Measurements from ENCODE around the gene ATRX.
"Not testable (repeated sequence)": the region's sequence is repeated elsewhere in the genome, so short reads cannot be mapped to it uniquely, and the experiment has no call there.

ATRX gene

GRCh38 chrX:77785486-77786364 is at the start of gene ATRX:
Gene ATRX (minus strand): TSS chrX:77786216. CDS start chrX:77786001, 215 bp downstream.
- DNase-seq (ENCODE audit: low spot score): peak; percentile 89

GRCh38 chrX:77831544-77831943 is 45.5 kb upstream of the ATRX start:
- not testable (repeated sequence) for DNase-seq (ENCODE audit: low spot score)

DNA sequence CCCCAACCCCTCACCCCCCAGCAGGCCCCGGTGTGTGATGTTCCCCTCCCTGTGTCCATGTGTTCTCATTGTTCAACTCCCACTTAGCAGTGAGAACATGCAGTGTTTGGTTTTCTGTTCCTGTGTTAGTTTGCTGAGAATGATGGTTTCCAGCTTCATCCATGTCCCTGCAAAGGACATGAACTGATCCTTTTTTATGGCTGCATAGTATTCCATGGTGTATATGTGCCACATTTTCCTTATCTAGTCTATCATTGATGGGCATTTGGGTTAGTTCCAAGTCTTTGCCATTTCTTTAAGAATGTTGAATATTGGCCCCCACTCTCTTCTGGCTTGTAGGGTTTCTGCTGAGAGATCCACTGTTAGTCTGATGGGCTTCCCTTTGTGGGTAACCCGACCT is 36.0 kb upstream of the ATRX start:
- DNase-seq (ENCODE audit: low spot score): not testable (repeated sequence)

- DNase-seq (ENCODE audit: low spot score): no peak
Measured at GRCh38 chrX:77820091-77820727, 34.2 kb upstream of the ATRX start.

DNA sequence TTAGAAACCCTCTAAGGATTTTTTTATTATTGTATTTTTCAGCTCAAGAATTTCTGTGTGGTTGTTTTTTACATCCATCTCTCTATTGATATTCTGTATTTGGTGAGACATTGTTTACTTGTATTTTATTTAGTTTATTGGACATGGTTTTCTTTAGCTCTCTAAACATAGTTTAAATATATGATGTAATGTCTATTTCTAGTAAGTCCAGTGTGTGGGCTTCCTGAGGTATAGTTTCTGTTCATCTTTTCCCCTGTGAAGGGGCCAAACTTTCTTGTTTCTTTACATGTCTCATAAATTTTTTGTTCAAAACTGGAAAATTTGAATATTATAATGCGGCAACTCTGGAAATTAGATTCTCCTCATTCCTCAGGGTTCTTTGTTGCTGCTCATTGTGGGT is 28.2 kb upstream of the ATRX start:
- no peak for DNase-seq (ENCODE audit: low spot score)

DNA sequence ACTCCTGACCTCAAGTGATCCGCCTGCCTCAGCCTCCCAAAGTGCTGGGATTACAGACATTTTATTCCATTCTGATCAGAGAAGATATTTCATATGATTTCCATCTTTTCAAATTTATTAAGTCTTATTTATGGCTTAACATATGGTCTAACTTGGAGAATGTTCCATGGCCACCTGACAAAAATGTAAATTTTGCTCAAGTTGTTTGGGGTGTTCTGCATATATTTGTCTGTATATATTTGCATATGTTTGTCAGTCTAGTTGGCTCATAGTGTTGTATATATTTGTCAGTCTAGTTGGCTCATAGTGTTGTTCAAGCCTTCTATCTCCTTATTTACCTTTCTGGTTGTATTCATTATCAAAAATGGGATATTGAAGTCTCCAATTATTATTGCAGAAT is 16.2 kb upstream of the ATRX start:
- DNase-seq (ENCODE audit: low spot score): no peak

DNA sequence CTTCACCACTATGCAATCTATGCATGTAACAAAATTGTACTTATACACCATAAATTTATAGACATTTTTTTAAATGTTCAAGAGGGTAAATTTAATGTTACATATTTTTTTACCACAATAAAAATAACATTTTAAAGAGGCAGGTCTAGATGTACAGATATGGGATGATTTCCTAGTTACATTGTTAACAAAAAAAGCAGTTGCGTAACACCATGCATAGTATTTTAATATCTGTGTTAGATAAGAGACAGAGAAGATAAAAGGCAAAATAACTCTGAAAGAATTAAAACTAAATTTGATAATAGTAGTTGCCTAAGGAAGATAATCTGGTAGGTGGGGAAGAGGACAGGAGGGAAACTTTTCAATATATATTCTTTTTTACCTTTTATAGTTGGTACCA is 9.1 kb upstream of the ATRX start:
- no peak for DNase-seq (ENCODE audit: low spot score)

- DNase-seq (ENCODE audit: low spot score): no peak
Measured at GRCh38 chrX:77793946-77794345, 7.9 kb upstream of the ATRX start.

- DNase-seq (ENCODE audit: low spot score): no peak
Measured at GRCh38 chrX:77788050-77788449, 2.0 kb upstream of the ATRX start.

GRCh38 chrX:77786365-77786680 is 307 bp upstream of the ATRX start:
- no peak for DNase-seq (ENCODE audit: low spot score)

DNA sequence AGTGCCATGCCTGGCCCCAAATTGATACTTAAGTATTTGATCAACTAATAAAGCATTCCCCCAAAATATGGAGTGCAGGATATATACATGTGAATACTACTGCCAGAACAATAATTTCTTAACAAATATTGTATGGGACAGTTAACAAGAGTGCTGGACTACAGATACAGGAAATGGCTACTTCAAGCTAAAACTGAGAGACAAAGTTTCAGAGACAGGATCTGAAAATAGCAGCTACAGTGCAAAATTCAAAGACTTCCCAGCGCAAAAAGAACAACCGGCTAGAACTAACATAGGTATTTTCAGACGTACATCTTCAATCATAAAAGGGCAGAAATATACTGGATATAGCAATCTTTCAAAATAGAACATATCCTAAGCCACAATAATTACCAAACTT is 6.3 kb downstream of the ATRX start:
- no peak for DNase-seq (ENCODE audit: low spot score)

DNA sequence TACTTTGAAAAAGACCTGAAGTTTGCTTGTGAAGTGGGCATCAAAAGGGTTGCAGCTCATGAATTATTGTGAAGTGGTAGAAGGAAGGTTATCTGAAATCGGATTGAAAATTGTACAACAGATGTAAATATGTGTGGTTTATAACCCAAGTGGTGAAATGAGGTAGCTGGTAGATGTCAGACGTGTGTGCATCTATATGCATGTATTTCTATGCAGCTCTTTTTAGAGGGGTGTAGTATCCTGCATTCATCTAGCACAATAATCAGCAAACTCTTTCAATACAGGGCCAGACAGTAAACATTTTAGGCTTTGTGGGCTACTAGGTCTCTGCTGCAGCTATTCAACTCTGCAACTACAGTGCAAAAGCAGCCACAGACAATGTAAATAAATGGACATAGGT is 9.4 kb downstream of the ATRX start:
- no peak for DNase-seq (ENCODE audit: low spot score)

DNA sequence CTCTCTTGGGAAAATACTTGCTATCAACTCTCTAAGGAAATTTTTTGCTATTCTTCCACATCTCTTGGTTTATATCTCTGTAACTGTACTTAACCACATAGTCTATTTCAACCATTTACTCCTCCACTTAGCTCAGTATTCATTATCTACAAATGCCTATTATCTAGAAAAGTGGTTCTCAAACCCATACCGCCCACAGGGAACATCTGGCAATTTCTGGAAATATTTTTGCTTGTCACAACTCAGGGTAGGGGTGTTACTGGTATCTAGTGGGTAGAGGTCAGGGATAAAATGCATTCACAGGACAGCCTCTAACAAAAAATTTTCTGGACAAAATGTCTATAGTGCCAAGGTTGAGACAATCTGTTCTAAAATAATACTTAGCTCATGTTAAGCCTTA is 14.4 kb downstream of the ATRX start:
- no peak for DNase-seq (ENCODE audit: low spot score)

GRCh38 chrX:77768787-77769186 is 17.2 kb downstream of the ATRX start:
- DNase-seq (ENCODE audit: low spot score): no peak

DNA sequence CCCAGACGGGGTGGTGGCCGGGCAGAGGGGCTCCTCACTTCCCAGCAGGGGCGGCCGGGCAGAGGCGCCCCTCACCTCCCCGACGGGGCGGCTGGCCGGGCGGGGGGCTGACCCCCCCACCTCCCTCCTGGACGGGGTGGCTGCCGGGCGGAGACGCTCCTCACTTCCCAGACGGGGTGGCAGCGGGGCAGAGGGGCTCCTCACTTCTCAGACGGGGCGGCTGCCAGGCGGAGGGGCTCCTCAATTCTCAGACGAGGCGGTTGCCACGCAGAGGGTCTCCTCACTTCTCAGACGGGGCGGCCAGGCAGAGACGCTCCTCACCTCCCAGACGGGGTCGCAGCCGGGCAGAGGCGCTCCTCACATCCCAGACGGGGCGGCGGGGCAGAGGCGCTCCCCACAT is 19.8 kb downstream of the ATRX start:
- DNase-seq (ENCODE audit: low spot score): not testable (repeated sequence)

DNA sequence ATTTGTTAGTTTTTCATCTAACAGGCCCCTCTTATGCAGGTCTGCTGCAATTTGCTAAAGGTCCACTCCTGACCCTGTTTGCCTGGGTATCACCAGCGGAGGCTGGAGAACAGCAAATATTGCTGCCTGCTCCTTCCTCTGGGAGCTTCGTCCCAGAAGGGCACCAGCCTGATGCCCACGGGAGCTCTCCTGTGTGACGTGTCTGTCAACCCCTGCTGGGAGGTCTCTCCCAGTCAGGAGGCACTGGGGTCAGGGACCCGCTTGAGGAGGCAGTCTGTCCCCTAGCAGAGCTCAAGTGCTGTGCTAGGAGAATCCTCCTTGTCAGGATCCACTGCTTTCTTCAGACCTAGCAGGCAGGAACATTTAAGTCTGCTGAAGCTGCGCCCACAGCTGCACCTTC is 30.5 kb downstream of the ATRX start:
- no peak for DNase-seq (ENCODE audit: low spot score)

DNA sequence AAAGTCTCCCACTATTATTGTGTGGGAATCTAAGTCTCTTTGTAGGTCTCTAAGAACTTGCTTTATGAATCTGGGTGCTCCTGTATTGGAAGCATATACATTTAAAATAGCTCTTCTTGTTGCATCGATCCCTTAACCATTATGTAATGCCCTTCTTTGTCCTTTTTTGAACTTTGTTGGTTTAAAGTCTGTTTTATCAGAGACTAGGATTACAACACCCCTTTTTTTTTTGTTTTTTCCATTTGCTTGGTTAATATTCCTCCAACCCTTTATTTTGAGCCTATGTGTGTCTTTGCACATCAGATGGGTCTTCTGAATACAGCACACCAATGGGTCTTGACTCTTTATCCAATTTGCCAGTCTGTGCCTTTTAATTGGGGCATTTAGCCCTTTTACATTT is 32.1 kb downstream of the ATRX start:
- DNase-seq (ENCODE audit: low spot score): not testable (repeated sequence)

DNA sequence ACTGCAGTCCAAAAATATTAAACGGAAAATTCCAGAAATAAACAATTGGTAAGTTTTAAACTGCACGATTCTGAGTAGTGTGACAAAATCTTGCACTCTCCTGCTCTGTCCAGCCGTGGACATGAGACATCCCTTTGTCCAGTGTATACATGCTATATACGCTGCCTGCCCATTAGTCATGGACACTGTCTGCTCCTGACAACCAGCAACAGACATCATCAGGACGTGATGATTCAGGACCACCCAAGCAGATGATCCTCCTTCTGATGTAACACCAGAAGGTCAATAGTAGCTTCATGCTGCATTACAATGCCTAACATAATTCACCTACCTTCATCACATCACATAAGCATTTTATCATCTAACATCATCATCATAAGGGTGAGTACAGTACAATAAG is 36.3 kb downstream of the ATRX start:
- no peak for DNase-seq (ENCODE audit: low spot score)

GRCh38 chrX:77743720-77744119 is 42.3 kb downstream of the ATRX start:
- no peak for DNase-seq (ENCODE audit: low spot score)

- DNase-seq (ENCODE audit: low spot score): peak; percentile 34
Measured at GRCh38 chrX:77742788-77743476, 43.1 kb downstream of the ATRX start.

GRCh38 chrX:77740376-77740905 is 45.6 kb downstream of the ATRX start:
- no peak for DNase-seq (ENCODE audit: low spot score)

DNA sequence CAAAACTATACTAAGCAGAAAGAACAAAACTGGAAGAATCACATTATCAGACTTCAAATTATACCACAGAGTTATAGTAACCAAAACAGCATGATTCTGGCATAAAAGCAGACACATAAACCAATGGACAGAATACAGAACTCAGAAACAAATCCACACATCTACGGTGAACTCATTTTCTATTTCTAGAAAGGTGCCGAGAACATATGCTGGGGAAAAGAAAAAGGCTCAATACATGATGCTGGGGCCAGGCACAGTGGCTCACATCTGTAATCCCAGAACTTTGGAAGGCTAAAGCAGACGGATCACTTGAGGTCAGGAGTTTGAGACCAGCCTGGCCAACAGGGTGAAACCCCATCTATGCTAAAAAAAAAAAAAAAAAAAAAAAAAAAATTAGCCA is 52.7 kb downstream of the ATRX start:
- no peak for DNase-seq (ENCODE audit: low spot score)
